ENCODE measurements around the gene EXOC1L. TPM values are rescaled to one million over a fixed set of nuclear protein-coding genes. Genes with fewer than 3 reads are reported as not detected.

EXOC1L gene
- total RNA-seq, 1 experiment from 2014 or later, result not detected

GRCh38 chr4:55822329-55822728 is 2.7 kb downstream of the EXOC1L start:
- Histone ChIP-seq H3K9ac (ENCODE audit: low read length) (no peak overlapping the region), H3K9me3 (ENCODE audit: control insufficient read depth in 1 of 2, insufficient read depth in 1 of 2, low read depth in 1 of 2, low read length in 2 of 2) (no peaks in the 10 kb centered on the region), H3K36me3 (ENCODE audit: control insufficient read depth in 1 of 2, insufficient read depth in 2 of 2, low read length in 2 of 2) (no peaks in the 10 kb centered on the region), H3K27ac (ENCODE audit: low read depth, low read length) (no peak overlapping the region), H2AFZ (ENCODE audit: low read depth, low read length, poor library complexity, severe bottlenecking) (no peak overlapping the region), H3K4me2 (ENCODE audit: low read length) (no peak overlapping the region), H3K4me1 (ENCODE audit: control insufficient read depth in 1 of 2, insufficient read depth in 2 of 2, low read length in 2 of 2) (no peaks in the 10 kb centered on the region), H3K4me3 (replicated peaks in 1 of 2; ENCODE audit: low read depth in 1 of 2, low read length in 2 of 2) (no peak overlapping the region), H3K9me2 (ENCODE audit: insufficient read depth) (no peaks in the 10 kb centered on the region), H3K79me2 (ENCODE audit: insufficient read depth, low read length) (no peaks in the 10 kb centered on the region), H4K20me1 (ENCODE audit: insufficient read depth) (no peaks in the 10 kb centered on the region), H3K27me3 (ENCODE audit: insufficient read depth, low read length) (no peaks in the 10 kb centered on the region)
- ATAC-seq (no peak), DNase-seq (ENCODE audit: low read depth, low spot score) (no peak)
- no peak for TF ChIP-seq CBX3 (IDR thresholded peaks at IDR 0.05; ENCODE audit: low read depth)
- no peak for TF ChIP-seq SP1 (IDR thresholded peaks at IDR 0.05; ENCODE audit: low read depth)
- TF ChIP-seq ELF1 (IDR thresholded peaks at IDR 0.05; ENCODE audit: borderline replicate concordance, low read depth), result no peak
- intact Hi-C loops (cut with micrococcal nuclease), result no loop called here
- ChIA-PET CTCF (no interaction called here), POLR2A (no interaction called here), RAD21 (ENCODE audit: low non-redundant PET in 1 of 2, low total read pairs in 2 of 2, uncharacterized antibody in 2 of 2, unreplicated experiment in 2 of 2) (no interaction called here)
- BruUV-seq (replicated peaks), result no TSS peak

- no peak overlapping the region for H2AFZ ChIP-seq (ENCODE audit: low read depth, low read length, poor library complexity, severe bottlenecking)
- BruUV-seq (replicated peaks), result no TSS peak
- no peaks in the 10 kb centered on the region for H4K20me1 ChIP-seq (ENCODE audit: insufficient read depth)
- intact Hi-C loops (cut with micrococcal nuclease), result no loop called here
- no peak for TF ChIP-seq POLR2A (IDR thresholded peaks at IDR 0.05; ENCODE audit: borderline replicate concordance, extremely low read depth, insufficient read depth, insufficient read length)
- POLR2A ChIA-PET, result no interaction called here
- no peaks in the 10 kb centered on the region for H3K9me2 ChIP-seq (ENCODE audit: insufficient read depth)
- H3K27me3 ChIP-seq (ENCODE audit: insufficient read depth, low read length), result no peaks in the 10 kb centered on the region
- no peak overlapping the region for H3K4me3 ChIP-seq (replicated peaks in 1 of 2; ENCODE audit: low read depth in 1 of 2, low read length in 2 of 2)
- H3K36me3 ChIP-seq (ENCODE audit: control insufficient read depth in 1 of 2, insufficient read depth in 2 of 2, low read length in 2 of 2), result no peaks in the 10 kb centered on the region
- no peak overlapping the region for H3K9ac ChIP-seq (ENCODE audit: low read length)
- no peaks in the 10 kb centered on the region for H3K79me2 ChIP-seq (ENCODE audit: insufficient read depth, low read length)
- ATAC-seq (no peak), DNase-seq (ENCODE audit: low read depth, low spot score) (no peak)
- H3K4me2 ChIP-seq (ENCODE audit: low read length), result no peak overlapping the region
- H3K4me1 ChIP-seq (ENCODE audit: control insufficient read depth in 1 of 2, insufficient read depth in 2 of 2, low read length in 2 of 2), result no peaks in the 10 kb centered on the region
- CTCF ChIA-PET, result no interaction called here
- no peak overlapping the region for H3K27ac ChIP-seq (ENCODE audit: low read depth, low read length)
- RAD21 ChIA-PET (ENCODE audit: low non-redundant PET in 1 of 2, low total read pairs in 2 of 2, uncharacterized antibody in 2 of 2, unreplicated experiment in 2 of 2), result no interaction called here
- no peaks in the 10 kb centered on the region for H3K9me3 ChIP-seq (ENCODE audit: control insufficient read depth in 1 of 2, insufficient read depth in 1 of 2, low read depth in 1 of 2, low read length in 2 of 2)
Measured at GRCh38 chr4:55824865-55825264, 5.3 kb downstream of the EXOC1L start.

GRCh38 chr4:55826986-55827385 is 7.4 kb downstream of the EXOC1L start:
- Histone ChIP-seq H3K4me2 (ENCODE audit: low read length) (no peak overlapping the region), H3K36me3 (ENCODE audit: control insufficient read depth in 1 of 2, insufficient read depth in 2 of 2, low read length in 2 of 2) (no peaks in the 10 kb centered on the region), H3K4me1 (ENCODE audit: control insufficient read depth in 1 of 2, insufficient read depth in 2 of 2, low read length in 2 of 2) (no peaks in the 10 kb centered on the region), H3K27me3 (ENCODE audit: insufficient read depth, low read length) (no peaks in the 10 kb centered on the region), H3K9ac (ENCODE audit: low read length) (no peak overlapping the region), H3K79me2 (ENCODE audit: insufficient read depth, low read length) (no peaks in the 10 kb centered on the region), H3K4me3 (replicated peaks in 1 of 2; ENCODE audit: low read depth in 1 of 2, low read length in 2 of 2) (no peak overlapping the region), H3K27ac (ENCODE audit: low read depth, low read length) (no peak overlapping the region), H3K9me3 (ENCODE audit: control insufficient read depth in 1 of 2, insufficient read depth in 1 of 2, low read depth in 1 of 2, low read length in 2 of 2) (no peaks in the 10 kb centered on the region), H4K20me1 (ENCODE audit: insufficient read depth) (no peaks in the 10 kb centered on the region), H3K9me2 (ENCODE audit: insufficient read depth) (no peaks in the 10 kb centered on the region), H2AFZ (ENCODE audit: low read depth, low read length, poor library complexity, severe bottlenecking) (no peak overlapping the region)
- DNase-seq (ENCODE audit: low read depth, low spot score), result no peak
- CTCF ChIA-PET, result no interaction called here
- ATAC-seq, result no peak
- POLR2A ChIA-PET, result no interaction called here
- no peak for TF ChIP-seq ZBTB33 (IDR thresholded peaks at IDR 0.05; ENCODE audit: extremely low read depth, insufficient replicate concordance, low read length)
- RAD21 ChIA-PET (ENCODE audit: low non-redundant PET in 1 of 2, low total read pairs in 2 of 2, uncharacterized antibody in 2 of 2, unreplicated experiment in 2 of 2), result no interaction called here
- no TSS peak for BruUV-seq (replicated peaks)
- intact Hi-C loops (cut with micrococcal nuclease), result no loop called here

Data from HCT116 (cell line).